Parathyroid adenoma (tissue), 2 donors: ENCODE data around the gene ZSWIM6.
A peak's percentile ranks its signal among the peaks of the same experiment; 100 is the strongest.

Experiments used
- H2AFZ ChIP-seq: fragments of 300-600 bp; sonication (generic); one replicate; pipeline ENCODE4 v1.7.0; 2017; ENCODE audit warnings: antibody characterized with exemption, mild to moderate bottlenecking
- H3K27ac ChIP-seq: fragments of 300-600 bp; sonication (generic); one replicate; pipeline ENCODE4 v1.7.0; 2017
- H3K27me3 ChIP-seq: fragments of 300-600 bp; sonication (generic); one replicate; pipeline ENCODE4 v1.7.0; 2017; ENCODE audit warnings: low read length; ENCODE audit not compliant: control insufficient read depth, insufficient read depth
- H3K36me3 ChIP-seq: fragments of 300-600 bp; sonication (generic); one replicate; pipeline ENCODE4 v1.7.0; 2017; ENCODE audit warnings: low read length; ENCODE audit not compliant: control insufficient read depth, insufficient read depth
- H3K4me1 ChIP-seq: fragments of 300-600 bp; sonication (generic); one replicate; pipeline ENCODE4 v1.7.0; 2017; ENCODE audit warnings: control low read depth
- H3K4me2 ChIP-seq: fragments of 300-600 bp; sonication (generic); one replicate; pipeline ENCODE4 v1.7.0; 2017; ENCODE audit warnings: low read length
- H3K4me3 ChIP-seq: fragments of 300-600 bp; sonication (generic); one replicate; pipeline ENCODE4 v1.7.0; 2017; ENCODE audit warnings: low read depth, low read length
- H3K79me2 ChIP-seq: fragments of 300-600 bp; sonication (generic); one replicate; pipeline ENCODE4 v1.7.0; 2017; ENCODE audit warnings: control low read depth
- H3K9ac ChIP-seq: fragments of 300-600 bp; sonication (generic); one replicate; pipeline ENCODE4 v1.7.0; 2017; ENCODE audit warnings: mild to moderate bottlenecking
- H3K9me3 ChIP-seq: fragments of 300-600 bp; sonication (generic); one replicate; pipeline ENCODE4 v1.7.0; 2017; ENCODE audit warnings: low read length; ENCODE audit not compliant: control insufficient read depth
- TF ChIP-seq, protein P1 (sequence below): fragments of 300-600 bp; sonication (generic); IDR thresholded peaks from one replicate; pipeline ENCODE4 v1.7.0; 2017; ENCODE audit warnings: antibody characterized with exemption, mild to moderate bottlenecking
- donor health status: primary hyperparathyroidism.

Gene ZSWIM6

DNA sequence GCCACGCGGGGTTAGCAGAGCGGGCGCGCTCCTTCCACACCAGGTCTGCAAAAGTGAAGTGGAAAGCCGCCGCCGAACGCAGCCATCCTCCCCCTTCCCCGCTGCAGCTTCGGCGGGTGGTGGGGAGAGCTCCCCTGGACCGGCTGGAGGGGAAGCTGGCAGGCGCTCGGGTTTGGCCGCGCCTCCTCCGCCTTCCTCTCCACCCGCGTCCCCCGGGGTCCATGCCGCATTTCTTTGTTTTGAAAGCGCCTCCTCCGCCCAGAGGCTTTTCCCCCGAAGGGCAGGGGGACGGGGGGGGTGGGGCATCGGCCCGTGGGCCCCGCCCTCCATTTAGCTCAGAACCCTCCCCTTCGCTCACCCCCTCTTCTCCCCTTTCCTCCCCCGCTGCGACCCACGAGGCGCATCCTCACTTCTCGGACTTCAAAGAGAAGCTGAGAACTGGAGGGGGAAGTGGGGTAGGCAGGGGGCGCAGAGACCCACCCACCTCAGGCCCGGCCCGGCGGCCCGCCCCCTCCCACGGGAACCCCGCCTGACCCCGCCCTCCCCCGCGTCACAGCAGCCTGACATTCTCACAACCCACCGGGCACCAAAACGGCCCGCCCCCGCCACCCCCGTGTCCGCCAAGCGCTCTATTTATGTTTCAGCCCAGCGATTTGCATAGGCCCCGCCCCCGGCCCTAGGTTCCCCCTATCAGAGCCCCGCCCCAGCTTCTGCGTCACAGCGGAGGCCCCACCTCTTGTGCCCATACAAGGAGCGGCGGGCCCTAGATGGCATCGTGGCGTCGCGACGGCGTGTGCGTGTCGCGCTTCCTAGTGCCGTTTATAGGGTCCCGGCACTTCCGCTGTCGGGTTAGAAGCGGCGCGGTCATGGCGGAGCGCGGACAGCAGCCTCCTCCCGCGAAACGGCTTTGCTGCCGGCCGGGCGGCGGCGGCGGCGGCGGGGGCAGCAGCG is at the start of gene ZSWIM6:
Gene ZSWIM6, plus strand, starts transcription at position 852 of the 951 bp plus-strand sequence. Its CDS starts 15 bp downstream, at position 867.
- Histone ChIP-seq H3K27me3 (no peaks in the 10 kb centered on the region), H2AFZ (peak within 1 kb of the TSS; percentile 97), H3K4me2 (peak within 1 kb of the TSS; percentile 92), H3K9me3 (no peaks in the 10 kb centered on the region), H3K79me2 (peaks cover 13% of the 10 kb centered on the region), H3K4me3 (peak within 1 kb of the TSS; percentile 84), H3K4me1 (peaks cover 8% of the 10 kb centered on the region), H3K9ac (peak within 1 kb of the TSS; percentile 75), H3K27ac (peak within 1 kb of the TSS; percentile 94), H3K36me3 (no peaks in the 10 kb centered on the region)
- TF ChIP-seq, protein P1, sequence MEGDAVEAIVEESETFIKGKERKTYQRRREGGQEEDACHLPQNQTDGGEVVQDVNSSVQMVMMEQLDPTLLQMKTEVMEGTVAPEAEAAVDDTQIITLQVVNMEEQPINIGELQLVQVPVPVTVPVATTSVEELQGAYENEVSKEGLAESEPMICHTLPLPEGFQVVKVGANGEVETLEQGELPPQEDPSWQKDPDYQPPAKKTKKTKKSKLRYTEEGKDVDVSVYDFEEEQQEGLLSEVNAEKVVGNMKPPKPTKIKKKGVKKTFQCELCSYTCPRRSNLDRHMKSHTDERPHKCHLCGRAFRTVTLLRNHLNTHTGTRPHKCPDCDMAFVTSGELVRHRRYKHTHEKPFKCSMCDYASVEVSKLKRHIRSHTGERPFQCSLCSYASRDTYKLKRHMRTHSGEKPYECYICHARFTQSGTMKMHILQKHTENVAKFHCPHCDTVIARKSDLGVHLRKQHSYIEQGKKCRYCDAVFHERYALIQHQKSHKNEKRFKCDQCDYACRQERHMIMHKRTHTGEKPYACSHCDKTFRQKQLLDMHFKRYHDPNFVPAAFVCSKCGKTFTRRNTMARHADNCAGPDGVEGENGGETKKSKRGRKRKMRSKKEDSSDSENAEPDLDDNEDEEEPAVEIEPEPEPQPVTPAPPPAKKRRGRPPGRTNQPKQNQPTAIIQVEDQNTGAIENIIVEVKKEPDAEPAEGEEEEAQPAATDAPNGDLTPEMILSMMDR: no peak

DNA sequence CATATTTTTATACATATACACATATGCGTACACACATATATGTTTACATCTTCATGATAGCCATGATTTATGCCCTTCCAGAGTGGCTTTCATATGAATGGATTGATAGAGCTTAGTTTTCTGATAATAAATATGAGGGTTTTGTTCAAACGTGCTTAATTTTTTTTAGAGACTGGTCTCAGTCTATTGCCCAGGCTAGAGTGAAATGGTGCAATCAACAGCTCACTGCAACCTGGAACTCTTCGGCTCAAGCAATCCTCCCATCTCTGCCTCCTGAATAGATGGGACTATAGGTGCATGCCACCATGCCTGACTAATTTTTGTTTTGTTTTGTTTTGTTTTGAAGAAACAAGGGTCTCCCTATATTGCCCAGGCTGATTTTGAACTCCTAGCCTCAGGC is 48.6 kb upstream of the ZSWIM6 start:
- TF ChIP-seq, protein P1: no peak
- Histone ChIP-seq H3K4me3 (no peak overlapping the region), H3K9me3 (no peaks in the 10 kb centered on the region), H2AFZ (no peak overlapping the region), H3K4me1 (peaks cover 18% of the 10 kb centered on the region), H3K36me3 (no peaks in the 10 kb centered on the region), H3K9ac (no peak overlapping the region), H3K27me3 (no peaks in the 10 kb centered on the region), H3K79me2 (no peaks in the 10 kb centered on the region), H3K4me2 (no peak overlapping the region), H3K27ac (no peak overlapping the region)

DNA sequence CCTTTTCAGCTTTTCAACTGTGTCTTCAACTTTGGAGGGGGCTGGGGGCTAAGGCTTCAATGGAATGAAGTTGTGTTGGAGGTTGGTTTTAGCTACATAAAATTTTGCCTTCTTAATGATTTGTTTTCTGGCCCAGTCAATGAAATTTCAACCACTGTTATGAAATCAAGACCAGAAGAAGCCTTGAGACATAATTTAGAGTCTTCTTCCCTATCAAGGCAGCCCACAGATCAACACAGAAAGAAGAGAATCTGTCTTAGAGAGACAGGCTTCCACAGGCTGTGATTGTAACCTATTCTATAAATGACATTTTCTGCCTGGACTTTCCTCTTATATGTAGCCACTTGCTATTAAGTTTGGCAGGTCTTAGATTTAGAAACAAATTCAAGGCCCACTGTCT is 46.5 kb upstream of the ZSWIM6 start:
- no peak overlapping the region for H3K4me2 ChIP-seq
- TF ChIP-seq, protein P1: no peak
- H3K9me3 ChIP-seq: no peaks in the 10 kb centered on the region
- H3K36me3 ChIP-seq: no peaks in the 10 kb centered on the region
- H2AFZ ChIP-seq: peak overlapping the region; percentile 14
- peaks cover 8% of the 10 kb centered on the region for H3K4me1 ChIP-seq
- H3K27me3 ChIP-seq: no peaks in the 10 kb centered on the region
- H3K9ac ChIP-seq: no peak overlapping the region
- H3K79me2 ChIP-seq: no peaks in the 10 kb centered on the region
- no peak overlapping the region for H3K4me3 ChIP-seq
- H3K27ac ChIP-seq: no peak overlapping the region

DNA sequence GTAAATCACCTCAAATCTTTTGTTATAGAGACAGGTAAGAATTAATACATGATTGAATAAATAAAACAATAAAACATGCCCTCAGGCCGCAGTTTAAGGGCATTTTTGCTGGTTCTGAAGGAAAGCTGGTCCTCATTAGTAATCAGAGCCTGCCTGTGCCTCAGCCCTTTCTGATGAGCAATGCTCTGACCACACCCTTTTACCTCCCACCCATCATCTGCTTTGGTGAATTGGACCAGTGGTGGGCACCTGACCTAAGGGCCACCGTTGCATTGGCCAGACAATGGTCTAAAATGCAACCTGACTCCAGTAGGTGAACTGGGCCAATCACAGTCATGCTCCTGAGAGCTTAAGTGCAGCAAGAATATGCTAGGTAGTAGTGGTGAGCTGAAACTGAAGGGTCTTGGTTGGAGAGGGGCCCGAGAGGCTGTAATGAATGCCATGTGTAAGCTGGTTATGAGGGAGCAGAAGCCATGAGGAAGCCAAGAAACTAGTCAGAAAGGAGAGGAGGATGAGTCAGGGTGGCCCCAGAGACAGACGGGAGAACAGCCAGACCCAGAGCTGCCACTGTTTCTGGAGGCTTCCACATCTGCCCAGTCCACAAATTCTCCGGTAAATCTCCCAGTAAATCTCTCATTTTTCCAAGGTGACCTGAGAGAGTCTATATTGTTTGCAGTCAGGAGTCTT is 45.5 kb upstream of the ZSWIM6 start:
- H3K27me3 ChIP-seq: no peaks in the 10 kb centered on the region
- H3K4me1 ChIP-seq: no peaks in the 10 kb centered on the region
- no peak overlapping the region for H3K27ac ChIP-seq
- no peak overlapping the region for H3K9ac ChIP-seq
- H3K4me3 ChIP-seq: no peak overlapping the region
- no peak overlapping the region for H3K4me2 ChIP-seq
- H3K36me3 ChIP-seq: no peaks in the 10 kb centered on the region
- H3K9me3 ChIP-seq: no peaks in the 10 kb centered on the region
- no peaks in the 10 kb centered on the region for H3K79me2 ChIP-seq
- TF ChIP-seq, protein P1: no peak
- H2AFZ ChIP-seq: no peak overlapping the region
